ENCODE results near the gene TNFRSF19. TPM values are rescaled to one million over a fixed set of nuclear protein-coding genes. Genes with fewer than 3 reads are reported as not detected.

TNFRSF19 gene
- total and polyA plus RNA-seq, 2 of the 8 experiments (the other 6 are each of a cell fraction or from before 2014, with no cell fraction given) = 0.50 to 0.95 TPM

GRCh38 chr13:23671897-23672296 lies 101.7 kb downstream of the TNFRSF19 start:
- Histone ChIP-seq H4K5ac (ENCODE audit: insufficient read length, low read depth, low read length) (no peak overlapping the region), H4K20me1 (replicated peaks in 1 of 2; ENCODE audit: control insufficient read depth in 1 of 2, insufficient read depth in 2 of 2, low read length in 2 of 2) (no peaks in the 10 kb centered on the region), H2AFZ (ENCODE audit: low read length) (no peak overlapping the region), H3K14ac (ENCODE audit: insufficient read length) (no peak overlapping the region), H3K23me2 (ENCODE audit: low read depth, low read length) (no peaks in the 10 kb centered on the region), H2BK15ac (ENCODE audit: low read length) (no peak overlapping the region), H3K27me3 (replicated peaks in 1 of 4; ENCODE audit: control insufficient read depth in 3 of 4, extremely low read depth in 1 of 4, insufficient read depth in 3 of 4, low read length in 3 of 4) (no peaks in the 10 kb centered on the region), H3K79me1 (ENCODE audit: low read depth, low read length) (no peaks in the 10 kb centered on the region), H2BK12ac (ENCODE audit: low read depth, low read length) (no peak overlapping the region), H3K4me2 (ENCODE audit: insufficient read depth in 1 of 2, low read depth in 2 of 2, low read length in 2 of 2) (no peak overlapping the region), H3K18ac (ENCODE audit: extremely low read depth, low read length) (no peak overlapping the region), H3K9ac (replicated peaks in 1 of 4; ENCODE audit: extremely low read depth in 1 of 4, low read depth in 3 of 4, low read length in 3 of 4) (no peak overlapping the region), H3K4ac (replicated peaks; ENCODE audit: insufficient read length, low read depth, low read length) (no peak overlapping the region), H3K23ac (ENCODE audit: insufficient read length) (no peak overlapping the region), H3K79me2 (ENCODE audit: control insufficient read depth in 1 of 2, insufficient read depth in 2 of 2, low read length in 2 of 2) (no peaks in the 10 kb centered on the region), H3K36me3 (ENCODE audit: control insufficient read depth in 2 of 4, insufficient read depth in 4 of 4, low read length in 3 of 4) (no peaks in the 10 kb centered on the region), H4K8ac (ENCODE audit: extremely low read depth, insufficient read depth, low read length) (no peak overlapping the region), H2BK20ac (ENCODE audit: low read length) (no peak overlapping the region), H3K4me1 (replicated peaks in 1 of 4; ENCODE audit: control insufficient read depth in 3 of 4, insufficient read depth in 4 of 4, low read length in 3 of 4) (peaks cover 0 to 8% (median 1%) of the 10 kb centered on the region in 4 experiments; a peak in 2 of 7 replicates), H2BK5ac (ENCODE audit: low read depth, low read length) (no peak overlapping the region), H3K4me3 (ENCODE audit: extremely low read depth in 1 of 4, insufficient read depth in 2 of 4, low read depth in 3 of 4, low read length in 4 of 4) (no peak overlapping the region), H3K56ac (replicated peaks; ENCODE audit: insufficient read length, low read depth, low read length) (no peak overlapping the region), H3K9me3 (ENCODE audit: insufficient read depth in 2 of 2, low read depth in 1 of 2, low read length in 1 of 2) (no peaks in the 10 kb centered on the region), H2AK5ac (ENCODE audit: low read depth, low read length) (no peak overlapping the region), H4K91ac (replicated peaks; ENCODE audit: insufficient read length, low read length) (no peak overlapping the region), H3K27ac (ENCODE audit: low read depth, low read length) (no peak overlapping the region), H2BK120ac (replicated peaks; ENCODE audit: low read depth, low read length) (no peak overlapping the region)
- TF ChIP-seq TAF7 (optimal IDR thresholded peaks at IDR 0.05; ENCODE audit: borderline replicate concordance, low read depth, low read length) (no peak), JUN (IDR thresholded peaks at IDR 0.05; ENCODE audit: low read depth, low read length) (no peak), NANOG (IDR thresholded peaks at IDR 0.05; ENCODE audit: insufficient read depth, low read depth, low read length, poor library complexity, severe bottlenecking) (no peak), TBP (IDR thresholded peaks at IDR 0.05; ENCODE audit: low read depth, low read length) (no peak), USF2 (IDR thresholded peaks at IDR 0.05; ENCODE audit: low read length) (no peak), GABPA (IDR thresholded peaks at IDR 0.05; ENCODE audit: borderline replicate concordance, insufficient read depth, low read length) (no peak), POLR2A (IDR thresholded peaks at IDR 0.05; ENCODE audit: control extremely low read depth in 1 of 2, low read depth in 2 of 2, low read length in 2 of 2) (no peak), KDM4A (IDR thresholded peaks at IDR 0.05; ENCODE audit: low read depth, low read length, severe bottlenecking) (no peak)
- ChIA-PET CTCF (ENCODE audit: partially characterized antibody) (interaction anchor here (0.7 to 3.5 kb wide), 3 partner anchors 19 to 217 kb away, joined by 3 to 13 read pairs (median 3); partner anchors contain the start of gene MIPEP), POLR2A (ENCODE audit: partially characterized antibody) (no interaction called here)
- FAIRE-seq = no peak
- no peak for DNase-seq (ENCODE audit: low read depth in 1 of 2, low spot score in 2 of 2)
- 91% methylated on average over 3 of the region's 3 CpGs; no CpG with 5 or more reads in 1 of the 2 experiments for WGBS, 2 experiments (ENCODE audit: extremely low coverage in 1 of 2, insufficient coverage in 1 of 2, insufficient read length in 1 of 2, insufficient replicate concordance in 2 of 2, low coverage in 1 of 2, low lambda C conversion rate in 2 of 2, missing lambda C conversion rate in 1 of 2)
